ENCODE results near the gene PNP.
"Not testable (repeated sequence)": the region's sequence is repeated elsewhere in the genome, so short reads cannot be mapped to it uniquely, and the experiment has no call there.

DNA sequence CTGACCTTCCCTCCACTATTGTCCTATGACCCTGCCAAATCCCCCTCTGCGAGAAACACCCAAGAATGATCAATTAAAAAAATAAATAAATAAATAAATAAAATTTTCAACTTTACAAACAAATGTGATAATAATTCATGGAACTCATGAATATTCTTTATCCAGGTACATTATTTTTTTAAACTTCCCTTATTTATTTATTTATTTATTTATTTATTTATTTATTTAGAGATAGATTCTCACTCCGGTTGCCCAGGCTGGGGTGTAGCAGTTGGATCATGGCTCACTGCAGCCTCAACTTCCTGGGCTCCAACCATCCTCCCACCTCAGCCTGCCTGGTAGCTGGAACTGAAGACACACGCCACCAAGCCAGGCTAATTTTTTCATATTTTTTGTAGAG, 38.3 kb downstream of the PNP start:
- TF ChIP-seq GABPA (IDR thresholded peaks at IDR 0.05; ENCODE audit: low read depth); POU2F2 (IDR thresholded peaks at IDR 0.05; ENCODE audit: borderline replicate concordance, low read depth, low read length); FOXK2 (IDR thresholded peaks at IDR 0.05): not testable (repeated sequence)
- TF ChIP-seq, protein P1, sequence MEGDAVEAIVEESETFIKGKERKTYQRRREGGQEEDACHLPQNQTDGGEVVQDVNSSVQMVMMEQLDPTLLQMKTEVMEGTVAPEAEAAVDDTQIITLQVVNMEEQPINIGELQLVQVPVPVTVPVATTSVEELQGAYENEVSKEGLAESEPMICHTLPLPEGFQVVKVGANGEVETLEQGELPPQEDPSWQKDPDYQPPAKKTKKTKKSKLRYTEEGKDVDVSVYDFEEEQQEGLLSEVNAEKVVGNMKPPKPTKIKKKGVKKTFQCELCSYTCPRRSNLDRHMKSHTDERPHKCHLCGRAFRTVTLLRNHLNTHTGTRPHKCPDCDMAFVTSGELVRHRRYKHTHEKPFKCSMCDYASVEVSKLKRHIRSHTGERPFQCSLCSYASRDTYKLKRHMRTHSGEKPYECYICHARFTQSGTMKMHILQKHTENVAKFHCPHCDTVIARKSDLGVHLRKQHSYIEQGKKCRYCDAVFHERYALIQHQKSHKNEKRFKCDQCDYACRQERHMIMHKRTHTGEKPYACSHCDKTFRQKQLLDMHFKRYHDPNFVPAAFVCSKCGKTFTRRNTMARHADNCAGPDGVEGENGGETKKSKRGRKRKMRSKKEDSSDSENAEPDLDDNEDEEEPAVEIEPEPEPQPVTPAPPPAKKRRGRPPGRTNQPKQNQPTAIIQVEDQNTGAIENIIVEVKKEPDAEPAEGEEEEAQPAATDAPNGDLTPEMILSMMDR (IDR thresholded peaks at IDR 0.05 in 2 of 3, conservative IDR thresholded peaks at IDR 0.05 in 1 of 3; ENCODE audit: control insufficient read depth in 2 of 3, extremely low read depth in 1 of 3, insufficient read depth in 1 of 3, low read depth in 3 of 3, low read length in 3 of 3): not testable (repeated sequence)
